Neural cell (in vitro differentiated cells): ENCODE results near the gene GNG11. TPM values are rescaled to one million over a fixed set of nuclear protein-coding genes. Genes with fewer than 3 reads are reported as not detected.

ENCODE experiments used
- H2AFZ ChIP-seq: fragments of 200-600, 300-800 bp; sonication (generic), shearing (Covaris generic); 2 replicates; pipeline ENCODE4 v1.6.0; 2014; ENCODE audit warnings: low read depth, mild to moderate bottlenecking, antibody characterized with exemption, low read length, moderate library complexity
- H3F3A ChIP-seq: fragments of 200-600 bp; shearing (Covaris generic); 2 replicates; pipeline ENCODE4 v1.6.1; 2016; ENCODE audit warnings: mild to moderate bottlenecking, moderate library complexity, mixed read lengths, antibody characterized with exemption, low read length; ENCODE audit not compliant: insufficient read depth, poor library complexity, severe bottlenecking
- H3K27ac ChIP-seq: fragments of 200-600, 300-800 bp; sonication (generic), shearing (Covaris generic); 2 replicates; pipeline ENCODE4 v1.5.1; 2014; ENCODE audit warnings: mild to moderate bottlenecking, low read length, moderate library complexity
- H3K27me3 ChIP-seq: fragments of 300-800, 200-600 bp; sonication (generic), shearing (Covaris generic); 2 replicates; pipeline ENCODE4 v1.6.0; 2014; ENCODE audit warnings: mild to moderate bottlenecking, low read depth, low read length, moderate library complexity; ENCODE audit not compliant: insufficient read depth
- H3K36me3 ChIP-seq: fragments of 300-800, 200-600 bp; sonication (generic), shearing (Covaris generic); 2 replicates; pipeline ENCODE4 v1.5.1; 2014; ENCODE audit warnings: mild to moderate bottlenecking, antibody characterized with exemption, low read length, moderate library complexity; ENCODE audit not compliant: insufficient read depth
- H3K4me2 ChIP-seq: fragments of 300-800, 200-600 bp; sonication (generic), shearing (Covaris generic); 2 replicates; pipeline ENCODE4 v1.6.0; 2014; ENCODE audit warnings: mild to moderate bottlenecking, low read length
- H3K4me3 ChIP-seq: fragments of 300-800, 200-600 bp; sonication (generic), shearing (Covaris generic); 2 replicates; pipeline ENCODE4 v1.5.1; 2014; ENCODE audit warnings: mild to moderate bottlenecking, low read length, moderate library complexity
- H3K79me2 ChIP-seq: fragments of 200-600 bp; shearing (Covaris generic); replicated peaks from 2 replicates; pipeline ENCODE4 v1.6.0; 2014; ENCODE audit warnings: mild to moderate bottlenecking, low read length, moderate library complexity; ENCODE audit not compliant: insufficient read depth
- H3K9ac ChIP-seq: fragments of 300-800, 200-600 bp; sonication (generic), shearing (Covaris generic); 2 replicates; pipeline ENCODE4 v1.6.1; 2016; ENCODE audit warnings: mild to moderate bottlenecking, low read length, mixed read lengths
- H3K9me2 ChIP-seq: fragments of 200-600 bp; shearing (Covaris generic); 2 replicates; pipeline ENCODE4 v1.6.1; 2016; ENCODE audit warnings: mild to moderate bottlenecking, low read length, mixed read lengths; ENCODE audit not compliant: insufficient read depth
- H3K9me3 ChIP-seq: fragments of 200-600, 300-800 bp; sonication (generic), shearing (Covaris generic); 2 replicates; pipeline ENCODE4 v1.6.1; 2016; ENCODE audit warnings: mild to moderate bottlenecking, mixed run types, low read length, moderate library complexity, mixed read lengths
- H4K20me1 ChIP-seq: fragments of 200-600 bp; shearing (Covaris generic); 2 replicates; pipeline ENCODE4 v1.6.1; 2016; ENCODE audit warnings: mild to moderate bottlenecking, mixed run types; ENCODE audit not compliant: insufficient read depth
- EP300 ChIP-seq: fragments of 450-650 bp; conservative IDR thresholded peaks from 2 replicates; pipeline ENCODE4 v1.6.1; 2014; ENCODE audit warnings: antibody characterized with exemption, mild to moderate bottlenecking, moderate library complexity; ENCODE audit not compliant: poor library complexity, severe bottlenecking
- EZH2 ChIP-seq: fragments of 200-600, 300-800 bp; shearing (Covaris generic), sonication (generic); IDR thresholded peaks from 2 replicates; pipeline ENCODE4 v1.6.1; 2014; ENCODE audit warnings: antibody characterized with exemption, low read length, borderline replicate concordance, mild to moderate bottlenecking; ENCODE audit not compliant: insufficient read depth, poor library complexity, severe bottlenecking
- MXI1 ChIP-seq: fragments of 450-650 bp; conservative IDR thresholded peaks from 2 replicates; pipeline ENCODE4 v1.6.1; 2014; ENCODE audit warnings: antibody characterized with exemption, mild to moderate bottlenecking; ENCODE audit not compliant: poor library complexity, severe bottlenecking
- POLR2AphosphoS5 ChIP-seq: IDR thresholded peaks from 2 replicates; pipeline ENCODE4 v1.6.1; 2012
- RAD21 ChIP-seq: fragments of 450-650 bp; conservative IDR thresholded peaks from 2 replicates; pipeline ENCODE4 v1.6.1; 2014; ENCODE audit warnings: antibody characterized with exemption, mild to moderate bottlenecking, moderate library complexity
- SMC3 ChIP-seq: fragments of 450-650 bp; conservative IDR thresholded peaks from 2 replicates; pipeline ENCODE4 v1.6.1; 2014; ENCODE audit warnings: antibody characterized with exemption, mild to moderate bottlenecking, moderate library complexity; ENCODE audit not compliant: poor library complexity
- TAF1 ChIP-seq: IDR thresholded peaks from 2 replicates; pipeline ENCODE4 v1.6.1; 2012; ENCODE audit warnings: low read depth
- polyA plus RNA-seq: library from polyadenylated mRNA; depleted of rRNA; stranded (reverse); fragments of >200 nt; gene quantifications from 2 replicates; pipeline ENCODE4 v1.2.3, GENCODE V29; 2014
- TF ChIP-seq, protein P1 (sequence below): IDR thresholded peaks from 2 replicates; pipeline ENCODE4 v1.6.1; 2012; ENCODE audit warnings: borderline replicate concordance
- TF ChIP-seq, protein P2 (sequence below): fragments of 450-650 bp; IDR thresholded peaks from 2 replicates; pipeline ENCODE4 v1.5.1; 2014; ENCODE audit warnings: antibody characterized with exemption, mild to moderate bottlenecking, moderate library complexity; ENCODE audit not compliant: poor library complexity, severe bottlenecking

GNG11 gene
- polyA plus RNA-seq, 1 donor from 2014 or later, result 0.25 TPM

DNA sequence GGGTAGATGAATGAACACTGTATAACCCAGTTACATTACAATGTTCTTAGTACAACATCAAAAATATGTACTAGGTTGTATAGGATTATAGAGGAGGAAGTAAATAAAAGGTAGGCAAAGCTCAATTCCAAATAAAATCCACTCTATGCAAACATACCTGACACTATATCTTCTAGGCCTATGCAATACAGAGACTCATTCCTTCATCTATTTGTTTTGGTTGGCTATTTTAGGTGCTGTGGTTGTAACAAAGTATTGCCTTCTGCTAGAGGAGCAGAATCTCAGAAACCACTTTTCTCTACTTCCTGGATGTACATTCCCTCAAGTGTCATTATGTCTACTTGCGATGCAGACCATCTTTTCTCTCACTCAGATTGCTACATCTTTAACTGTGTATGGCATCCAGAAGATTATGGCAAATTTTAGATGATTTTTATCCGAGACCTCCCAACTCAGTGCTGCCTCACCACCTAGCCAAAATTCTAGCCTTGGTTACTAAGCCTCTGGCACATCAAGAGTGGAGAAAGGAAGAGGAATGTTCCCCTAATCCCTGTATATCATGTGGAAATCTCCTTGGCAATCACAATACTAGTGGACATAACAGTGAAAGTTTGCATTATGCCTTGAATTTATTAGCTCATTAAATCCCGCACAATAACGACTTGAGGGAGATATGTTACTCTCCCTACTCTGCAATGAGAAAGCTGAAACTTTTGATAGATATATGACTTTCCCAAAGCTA is 25.5 kb upstream of the GNG11 start:
- TF ChIP-seq RAD21 (no peak), SMC3 (no peak), TAF1 (no peak), POLR2AphosphoS5 (no peak), EP300 (no peak), MXI1 (no peak), EZH2 (no peak)
- TF ChIP-seq, protein P1, sequence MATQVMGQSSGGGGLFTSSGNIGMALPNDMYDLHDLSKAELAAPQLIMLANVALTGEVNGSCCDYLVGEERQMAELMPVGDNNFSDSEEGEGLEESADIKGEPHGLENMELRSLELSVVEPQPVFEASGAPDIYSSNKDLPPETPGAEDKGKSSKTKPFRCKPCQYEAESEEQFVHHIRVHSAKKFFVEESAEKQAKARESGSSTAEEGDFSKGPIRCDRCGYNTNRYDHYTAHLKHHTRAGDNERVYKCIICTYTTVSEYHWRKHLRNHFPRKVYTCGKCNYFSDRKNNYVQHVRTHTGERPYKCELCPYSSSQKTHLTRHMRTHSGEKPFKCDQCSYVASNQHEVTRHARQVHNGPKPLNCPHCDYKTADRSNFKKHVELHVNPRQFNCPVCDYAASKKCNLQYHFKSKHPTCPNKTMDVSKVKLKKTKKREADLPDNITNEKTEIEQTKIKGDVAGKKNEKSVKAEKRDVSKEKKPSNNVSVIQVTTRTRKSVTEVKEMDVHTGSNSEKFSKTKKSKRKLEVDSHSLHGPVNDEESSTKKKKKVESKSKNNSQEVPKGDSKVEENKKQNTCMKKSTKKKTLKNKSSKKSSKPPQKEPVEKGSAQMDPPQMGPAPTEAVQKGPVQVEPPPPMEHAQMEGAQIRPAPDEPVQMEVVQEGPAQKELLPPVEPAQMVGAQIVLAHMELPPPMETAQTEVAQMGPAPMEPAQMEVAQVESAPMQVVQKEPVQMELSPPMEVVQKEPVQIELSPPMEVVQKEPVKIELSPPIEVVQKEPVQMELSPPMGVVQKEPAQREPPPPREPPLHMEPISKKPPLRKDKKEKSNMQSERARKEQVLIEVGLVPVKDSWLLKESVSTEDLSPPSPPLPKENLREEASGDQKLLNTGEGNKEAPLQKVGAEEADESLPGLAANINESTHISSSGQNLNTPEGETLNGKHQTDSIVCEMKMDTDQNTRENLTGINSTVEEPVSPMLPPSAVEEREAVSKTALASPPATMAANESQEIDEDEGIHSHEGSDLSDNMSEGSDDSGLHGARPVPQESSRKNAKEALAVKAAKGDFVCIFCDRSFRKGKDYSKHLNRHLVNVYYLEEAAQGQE, result no peak
- TF ChIP-seq, protein P2, sequence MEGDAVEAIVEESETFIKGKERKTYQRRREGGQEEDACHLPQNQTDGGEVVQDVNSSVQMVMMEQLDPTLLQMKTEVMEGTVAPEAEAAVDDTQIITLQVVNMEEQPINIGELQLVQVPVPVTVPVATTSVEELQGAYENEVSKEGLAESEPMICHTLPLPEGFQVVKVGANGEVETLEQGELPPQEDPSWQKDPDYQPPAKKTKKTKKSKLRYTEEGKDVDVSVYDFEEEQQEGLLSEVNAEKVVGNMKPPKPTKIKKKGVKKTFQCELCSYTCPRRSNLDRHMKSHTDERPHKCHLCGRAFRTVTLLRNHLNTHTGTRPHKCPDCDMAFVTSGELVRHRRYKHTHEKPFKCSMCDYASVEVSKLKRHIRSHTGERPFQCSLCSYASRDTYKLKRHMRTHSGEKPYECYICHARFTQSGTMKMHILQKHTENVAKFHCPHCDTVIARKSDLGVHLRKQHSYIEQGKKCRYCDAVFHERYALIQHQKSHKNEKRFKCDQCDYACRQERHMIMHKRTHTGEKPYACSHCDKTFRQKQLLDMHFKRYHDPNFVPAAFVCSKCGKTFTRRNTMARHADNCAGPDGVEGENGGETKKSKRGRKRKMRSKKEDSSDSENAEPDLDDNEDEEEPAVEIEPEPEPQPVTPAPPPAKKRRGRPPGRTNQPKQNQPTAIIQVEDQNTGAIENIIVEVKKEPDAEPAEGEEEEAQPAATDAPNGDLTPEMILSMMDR, result no peak
- Histone ChIP-seq H3K36me3 (no peaks in the 10 kb centered on the region), H3K9me2 (no peaks in the 10 kb centered on the region), H3K27me3 (peaks cover 10% of the 10 kb centered on the region), H2AFZ (no peak overlapping the region), H3K9ac (no peak overlapping the region), H3K79me2 (no peaks in the 10 kb centered on the region), H3K27ac (no peak overlapping the region), H3F3A (no peaks in the 10 kb centered on the region), H3K4me2 (no peak overlapping the region), H4K20me1 (no peaks in the 10 kb centered on the region), H3K9me3 (no peaks in the 10 kb centered on the region), H3K4me3 (no peak overlapping the region)

DNA sequence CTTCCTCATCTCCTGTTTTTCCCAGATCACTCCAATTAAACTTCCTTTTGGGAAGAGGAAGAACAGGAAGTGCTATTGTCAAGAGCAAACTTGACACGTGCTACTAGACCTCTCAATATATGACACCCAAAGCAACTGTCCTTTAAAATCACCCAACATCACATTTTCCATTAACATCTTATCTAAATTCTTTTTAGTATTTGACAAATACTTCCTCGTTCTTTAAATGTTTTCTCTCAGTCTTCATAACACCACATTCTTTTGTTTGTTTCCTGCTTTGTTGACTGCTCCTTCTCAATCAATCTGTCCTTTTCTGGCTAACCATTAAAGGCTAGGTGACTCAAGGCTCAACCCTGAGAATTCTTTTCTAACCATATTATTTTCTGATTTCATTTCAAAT is 23.9 kb upstream of the GNG11 start:
- H3K36me3 ChIP-seq, result no peaks in the 10 kb centered on the region
- H3K9me2 ChIP-seq, result no peaks in the 10 kb centered on the region
- H3K4me2 ChIP-seq, result no peak overlapping the region
- H3K9me3 ChIP-seq, result no peaks in the 10 kb centered on the region
- no peak overlapping the region for H3K4me3 ChIP-seq
- H3K9ac ChIP-seq, result no peak overlapping the region
- H3F3A ChIP-seq, result no peaks in the 10 kb centered on the region
- no peaks in the 10 kb centered on the region for H3K79me2 ChIP-seq
- H3K27ac ChIP-seq, result no peak overlapping the region
- H4K20me1 ChIP-seq, result no peaks in the 10 kb centered on the region
- no peak overlapping the region for H2AFZ ChIP-seq
- no peaks in the 10 kb centered on the region for H3K27me3 ChIP-seq
- TF ChIP-seq EZH2 (no peak), RAD21 (no peak), POLR2AphosphoS5 (no peak), TAF1 (no peak), MXI1 (no peak), EP300 (no peak), SMC3 (no peak)
- TF ChIP-seq, protein P1, result no peak
- TF ChIP-seq, protein P2, result no peak
